ENCODE data around the gene MRPL34. TPM values are rescaled to one million over a fixed set of nuclear protein-coding genes. Genes with fewer than 3 reads are reported as not detected.

Gene MRPL34
- total and polyA plus RNA-seq, 9 of the 15 experiments (the other 6 are each of a cell fraction or from before 2014, with no cell fraction given) = 11.5 to 256 (median 72.5) TPM

DNA sequence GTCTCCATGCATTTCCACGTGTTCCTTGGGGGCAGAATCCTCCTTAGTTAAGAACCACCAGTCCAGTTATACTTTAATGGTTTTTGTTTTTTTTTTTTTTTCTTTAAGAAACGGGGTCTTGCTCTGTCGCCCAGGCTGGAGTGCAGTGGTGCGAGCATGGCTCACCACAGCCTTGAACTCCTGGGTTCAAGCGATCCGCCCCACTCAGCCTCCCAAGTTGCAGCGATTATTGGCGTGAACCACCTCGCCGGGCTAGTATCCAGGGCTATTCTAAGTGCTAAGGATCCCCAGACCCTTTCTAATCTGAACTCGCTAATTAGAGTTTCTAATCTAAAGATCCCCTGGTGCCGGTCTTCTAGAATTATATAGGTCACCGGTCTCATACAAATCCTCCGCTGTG, 12.1 kb upstream of the MRPL34 start:
- ATAC-seq = no peak
- BruUV-seq (replicated peaks) = no TSS peak
- CTCF ChIA-PET (ENCODE audit: low intra/inter-chr PET ratio) = interaction anchor here (0.6 to 1.4 kb wide), 4 partner anchors 10 to 93 kb away, joined by 3 to 6 read pairs (median 4); partner anchors contain the start of gene ABHD8
- in situ Hi-C loops (cut with MboI) = loop anchor here (5.0 kb wide), 1 partner anchor 94 kb away; no protein-coding TSS in a partner anchor
- Histone ChIP-seq H3K27ac (ENCODE audit: extremely low read depth, low read depth, low read length) (peak overlapping the region; percentile 42), H3K4me3 (peak overlapping the region; percentile 62), H3K4me2 (ENCODE audit: insufficient read depth, low read length) (peak overlapping the region; percentile 92), H3K9ac (ENCODE audit: insufficient read depth in 1 of 2, low read depth in 2 of 2, low read length in 2 of 2) (peak overlapping the region; percentile 42 to 86), H3K4me1 (replicated peaks in 1 of 2; ENCODE audit: control insufficient read depth in 2 of 2, insufficient read depth in 2 of 2, low read length in 2 of 2) (peaks cover 12 to 38% of the 10 kb centered on the region in 2 experiments; a peak in 4 of 5 replicates), H2AFZ (ENCODE audit: low read depth, low read length) (no peak overlapping the region; the same call in none of the 2 replicates), H3K27me3 (ENCODE audit: control insufficient read depth in 2 of 2, insufficient read depth in 2 of 2, low read length in 2 of 2) (no peaks in the 10 kb centered on the region), H3K79me2 (ENCODE audit: control insufficient read depth, insufficient read depth, low read length) (peaks cover 12% of the 10 kb centered on the region), H4K20me1 (replicated peaks; ENCODE audit: control insufficient read depth, insufficient read depth, low read length) (no peaks in the 10 kb centered on the region), H3K9me1 (ENCODE audit: control insufficient read depth, insufficient read depth, low read length) (peaks cover 7% of the 10 kb centered on the region), H3K36me3 (ENCODE audit: control insufficient read depth, insufficient read depth, low read length) (peaks cover 15% of the 10 kb centered on the region; the same call in 2 of the 3 replicates), H3K9me3 (replicated peaks; ENCODE audit: control insufficient read depth, insufficient read depth, low read depth, low read length) (peaks cover 3% of the 10 kb centered on the region; the same call in 1 of the 2 replicates)
- TF ChIP-seq RBM25 (IDR thresholded peaks at IDR 0.05; ENCODE audit: low read depth, low read length, severe bottlenecking) (no peak), SREBF2 (CRISPR knock-in tag; IDR thresholded peaks at IDR 0.05) (no peak), ZNF121 (CRISPR knock-in tag; conservative IDR thresholded peaks at IDR 0.05) (peak; percentile 77)
- TF ChIP-seq, protein P1, sequence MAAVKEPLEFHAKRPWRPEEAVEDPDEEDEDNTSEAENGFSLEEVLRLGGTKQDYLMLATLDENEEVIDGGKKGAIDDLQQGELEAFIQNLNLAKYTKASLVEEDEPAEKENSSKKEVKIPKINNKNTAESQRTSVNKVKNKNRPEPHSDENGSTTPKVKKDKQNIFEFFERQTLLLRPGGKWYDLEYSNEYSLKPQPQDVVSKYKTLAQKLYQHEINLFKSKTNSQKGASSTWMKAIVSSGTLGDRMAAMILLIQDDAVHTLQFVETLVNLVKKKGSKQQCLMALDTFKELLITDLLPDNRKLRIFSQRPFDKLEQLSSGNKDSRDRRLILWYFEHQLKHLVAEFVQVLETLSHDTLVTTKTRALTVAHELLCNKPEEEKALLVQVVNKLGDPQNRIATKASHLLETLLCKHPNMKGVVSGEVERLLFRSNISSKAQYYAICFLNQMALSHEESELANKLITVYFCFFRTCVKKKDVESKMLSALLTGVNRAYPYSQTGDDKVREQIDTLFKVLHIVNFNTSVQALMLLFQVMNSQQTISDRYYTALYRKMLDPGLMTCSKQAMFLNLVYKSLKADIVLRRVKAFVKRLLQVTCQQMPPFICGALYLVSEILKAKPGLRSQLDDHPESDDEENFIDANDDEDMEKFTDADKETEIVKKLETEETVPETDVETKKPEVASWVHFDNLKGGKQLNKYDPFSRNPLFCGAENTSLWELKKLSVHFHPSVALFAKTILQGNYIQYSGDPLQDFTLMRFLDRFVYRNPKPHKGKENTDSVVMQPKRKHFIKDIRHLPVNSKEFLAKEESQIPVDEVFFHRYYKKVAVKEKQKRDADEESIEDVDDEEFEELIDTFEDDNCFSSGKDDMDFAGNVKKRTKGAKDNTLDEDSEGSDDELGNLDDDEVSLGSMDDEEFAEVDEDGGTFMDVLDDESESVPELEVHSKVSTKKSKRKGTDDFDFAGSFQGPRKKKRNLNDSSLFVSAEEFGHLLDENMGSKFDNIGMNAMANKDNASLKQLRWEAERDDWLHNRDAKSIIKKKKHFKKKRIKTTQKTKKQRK (IDR thresholded peaks at IDR 0.05; ENCODE audit: borderline replicate concordance, low read depth, low read length) = no peak
- DNase-seq (ENCODE audit: extremely low read depth in 1 of 4, low spot score in 3 of 4) = no peak
- no peak for FAIRE-seq
- intact Hi-C loops (cut with micrococcal nuclease) = loop anchor here (1.0 to 5.0 kb wide), 5 partner anchors 12 to 396 kb away; partner anchors contain the start of genes ANO8 and MRPL34
- POLR2A ChIA-PET = interaction anchor here (0.6 to 1.4 kb wide), 7 partner anchors 9 to 124 kb away, joined by 3 to 7 read pairs (median 4); partner anchors contain the start of genes ABHD8 and MRPL34
- WGBS (ENCODE audit: insufficient coverage, low coverage, missing lambda C conversion rate) = 13% methylated on average over 13 of the region's 14 CpGs

Data from K562 (cell line).